K562 (cell line): ENCODE measurements around the gene KIF9. TPM values are rescaled to one million over a fixed set of nuclear protein-coding genes. Genes with fewer than 3 reads are reported as not detected.

Experiments used
- CLOCK ChIP-seq: fragments of 250-450 bp; sonication (Bioruptor Pico); IDR thresholded peaks from 2 replicates; pipeline ENCODE4 v1.4.0; 2020; ENCODE audit warnings: mild to moderate bottlenecking, moderate library complexity, borderline replicate concordance
- CTCFL ChIP-seq: IDR thresholded peaks from 2 replicates; pipeline ENCODE4 v1.6.1; 2011; ENCODE audit warnings: borderline replicate concordance, low read depth, mild to moderate bottlenecking, moderate library complexity, low read length; ENCODE audit not compliant: insufficient read depth, poor library complexity, severe bottlenecking
- DDX20 ChIP-seq: fragments of 450-650 bp; IDR thresholded peaks from 2 replicates; pipeline ENCODE4 v1.6.1; 2016; ENCODE audit warnings: missing genetic modification characterization, low read depth, mild to moderate bottlenecking, missing compliant biosample characterization, moderate library complexity
- FOXO4 ChIP-seq: fragments of 450-650 bp; formaldehyde crosslinking; IDR thresholded peaks from 2 replicates; pipeline ENCODE4 v1.4.0; 2020; ENCODE audit warnings: mild to moderate bottlenecking, moderate library complexity
- KLF10 ChIP-seq: fragments of 250-450 bp; sonication (Bioruptor Pico); IDR thresholded peaks from 2 replicates; pipeline ENCODE4 v1.6.1; 2021; ENCODE audit warnings: matching md5 sums
- PHF20 ChIP-seq: fragments of 450-650 bp; IDR thresholded peaks from 2 replicates; pipeline ENCODE4 v1.6.1; 2018; ENCODE audit not compliant: partially characterized antibody
- POLR2A ChIP-seq: fragments of 450-650 bp; conservative IDR thresholded peaks from 2 replicates; pipeline ENCODE4 v1.6.1; 2016
- RFX7 ChIP-seq: fragments of 250-450 bp; sonication (Bioruptor Pico); IDR thresholded peaks from 2 replicates; pipeline ENCODE4 v1.5.1; 2021; ENCODE audit warnings: mild to moderate bottlenecking
- SMAD2 ChIP-seq: fragments of 150-350 bp; IDR thresholded peaks from 2 replicates; pipeline ENCODE4 v1.6.1; 2014; ENCODE audit warnings: low read depth, mild to moderate bottlenecking, low read length
- TEAD1 ChIP-seq, 2 experiments: fragments of 450-650 bp in 1 of 2; sonication (generic) in 1 of 2; formaldehyde crosslinking; IDR thresholded peaks; 2 replicates each; pipeline versions ENCODE4 v1.4.0 to v1.8.0; 2020 to 2022; ENCODE audit warnings: mild to moderate bottlenecking in 2 of 2, missing genetic modification reagents in 1 of 2
- ZC3H11A ChIP-seq: IDR thresholded peaks from 2 replicates; pipeline ENCODE4 v1.6.1; 2012; ENCODE audit warnings: low read depth, low read length, improper control_type of control experiment
- ZMIZ1 ChIP-seq, 2 experiments: fragments of 150-350 bp in 1 of 2; IDR thresholded peaks; 2 replicates each; pipeline ENCODE4 v1.6.1; 2012 to 2016; ENCODE audit warnings: low read depth in 2 of 2, low read length in 2 of 2, mild to moderate bottlenecking in 1 of 2, moderate library complexity in 1 of 2
- ZNF12 ChIP-seq: sonication (generic); formaldehyde crosslinking; IDR thresholded peaks from 2 replicates; pipeline ENCODE4 v1.4.0; 2020; ENCODE audit warnings: mild to moderate bottlenecking, missing genetic modification reagents
- ZNF143 ChIP-seq: sonication (generic); formaldehyde crosslinking; IDR thresholded peaks from 2 replicates; pipeline ENCODE4 v1.9.0; 2022; ENCODE audit warnings: mild to moderate bottlenecking, missing genetic modification reagents
- polyA plus RNA-seq, 8 experiments: library from polyadenylated mRNA; depleted of rRNA in 4 of 8; stranded (reverse) in 5 of 8; unstranded in 3 of 8; fragments of >200 nt; fragmentation: Nextera tagmentation in 2 of 8; fragmentation: Illumina TruSeq in 1 of 8; extraction: Ambion mirVana in 2 of 8; extraction: Trizol in 1 of 8; gene quantifications; 2 replicates each; pipeline versions ENCODE4 v1.2.1 to v1.2.3, GENCODE V29; 2011 to 2014; ENCODE audit warnings: inconsistent platforms in 1 of 8, missing spikeins in 1 of 8
- total RNA-seq, 7 experiments: library from RNA; depleted of rRNA in 6 of 7; stranded (reverse); fragments of >200 nt in 6 of 7; fragmentation: Illumina TruSeq in 2 of 7; extraction: Trizol in 2 of 7; gene quantifications; 2 replicates each; pipeline versions ENCODE4 v1.2.1 to v1.2.3, GENCODE V29; 2011 to 2021; ENCODE audit warnings: low replicate concordance in 1 of 7

Gene KIF9
- total and polyA plus RNA-seq, 9 of the 15 experiments (the other 6 are each of a cell fraction or from before 2014, with no cell fraction given) = 16.9 to 56.9 (median 25.0) TPM

- TF ChIP-seq ZMIZ1 (IDR thresholded peaks at IDR 0.05; ENCODE audit: low read depth in 2 of 2, low read length in 2 of 2) (peak in 1 of 2 experiments; percentile 43; a peak in 1 of 4 replicates), TEAD1 (CRISPR knock-in tag; IDR thresholded peaks at IDR 0.05) (peak in 1 of 2 experiments; percentile 93; a peak in 2 of 4 replicates), POLR2A (peak; percentile 90), KLF10 (no peak), SMAD2 (no peak), ZNF143 (CRISPR knock-in tag) (peak; percentile 31; the same call in 1 of the 2 replicates), RFX7 (CRISPR knock-in tag) (no peak), FOXO4 (CRISPR knock-in tag) (no peak), CLOCK (no peak), CTCFL (no peak), DDX20 (tag) (no peak), PHF20 (peak; percentile 98), ZC3H11A (no peak), ZNF12 (no peak)
These were observed at the start of gene KIF9, which contains the start of gene KLHL18 (continued) for GRCh38 chr3:47282424-47283192.
